ENCODE measurements around the gene KRT4.
A peak's percentile ranks its signal among the peaks of the same experiment; 100 is the strongest.

The KRT4 gene

GRCh38 chr12:52836491-52837412, 22.8 kb upstream of the KRT4 start:
- DNase-seq (ENCODE audit: low spot score): no peak

GRCh38 chr12:52836042-52836466, 22.1 kb upstream of the KRT4 start:
- peak; percentile 73 for DNase-seq (ENCODE audit: low spot score)

GRCh38 chr12:52835271-52836041, 21.5 kb upstream of the KRT4 start:
- DNase-seq (ENCODE audit: low spot score): no peak

GRCh38 chr12:52834727-52835001, 20.7 kb upstream of the KRT4 start:
- no peak for DNase-seq (ENCODE audit: low spot score)

- DNase-seq (ENCODE audit: low spot score): no peak
These were observed 20.2 kb upstream of the KRT4 start, which contains the start of gene KRT79 for GRCh38 chr12:52833922-52834726. Gene KRT79, minus strand, starts transcription at chr12:52834311. Its CDS starts 51 bp downstream, at chr12:52834260.

- no peak for DNase-seq (ENCODE audit: low spot score)
These were observed 19.3 kb upstream of the KRT4 start for GRCh38 chr12:52832985-52833905.

- no peak for DNase-seq (ENCODE audit: low spot score)
These were observed 18.5 kb upstream of the KRT4 start for GRCh38 chr12:52832451-52832850.

- no peak for DNase-seq (ENCODE audit: low spot score)
These were observed 17.3 kb upstream of the KRT4 start for GRCh38 chr12:52831251-52831650.

GRCh38 chr12:52829986-52830770, 16.3 kb upstream of the KRT4 start:
- DNase-seq (ENCODE audit: low spot score): no peak

- no peak for DNase-seq (ENCODE audit: low spot score)
These were observed 14.7 kb upstream of the KRT4 start for GRCh38 chr12:52828591-52829021.

GRCh38 chr12:52828156-52828555, 14.2 kb upstream of the KRT4 start:
- DNase-seq (ENCODE audit: low spot score): no peak

- DNase-seq (ENCODE audit: low spot score): no peak
These were observed 13.7 kb upstream of the KRT4 start for GRCh38 chr12:52827499-52828090.

- DNase-seq (ENCODE audit: low spot score): no peak
These were observed 12.9 kb upstream of the KRT4 start for GRCh38 chr12:52826611-52827498.

- no peak for DNase-seq (ENCODE audit: low spot score)
These were observed 12.0 kb upstream of the KRT4 start for GRCh38 chr12:52825961-52826360.

- DNase-seq (ENCODE audit: low spot score): no peak
These were observed 11.0 kb upstream of the KRT4 start for GRCh38 chr12:52824741-52825410.

GRCh38 chr12:52823761-52824450, 10.0 kb upstream of the KRT4 start:
- DNase-seq (ENCODE audit: low spot score): no peak

GRCh38 chr12:52822771-52823510, 9.0 kb upstream of the KRT4 start:
- no peak for DNase-seq (ENCODE audit: low spot score)
